ENCODE measurements around the gene SANBR. TPM values are rescaled to one million over a fixed set of nuclear protein-coding genes. Genes with fewer than 3 reads are reported as not detected.

SANBR gene
- total and polyA plus RNA-seq, 2 of the 13 experiments (the other 11 are each of a cell fraction or from before 2014, with no cell fraction given): 9.8 to 20.9 TPM

DNA sequence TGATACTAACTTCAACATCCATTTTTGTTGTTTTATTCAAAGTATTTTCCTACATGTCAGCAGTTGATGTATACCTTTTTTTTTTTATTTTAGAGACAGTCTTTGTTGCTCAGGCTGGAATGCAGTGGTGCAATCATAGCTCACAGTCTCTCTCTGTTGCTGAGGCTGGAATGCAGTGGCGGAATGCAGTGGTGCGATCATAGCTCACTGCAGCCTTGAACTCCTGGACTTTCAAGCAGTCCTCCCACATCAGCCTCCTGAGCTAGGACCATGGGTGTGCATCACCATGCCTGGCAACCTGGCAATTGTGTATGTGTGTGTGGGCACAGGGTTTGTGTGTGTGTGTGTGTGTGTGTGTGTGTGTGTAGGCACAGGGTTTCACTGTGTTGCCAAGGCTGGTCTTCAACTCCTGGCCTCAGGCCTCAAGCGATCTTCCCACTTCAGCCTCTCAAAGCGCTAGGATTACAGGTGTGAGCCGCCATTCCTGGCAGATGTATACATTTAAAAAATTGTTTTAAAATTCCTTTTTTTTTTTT, 24.8 kb downstream of the SANBR start (continued):
- TF ChIP-seq, protein P1, sequence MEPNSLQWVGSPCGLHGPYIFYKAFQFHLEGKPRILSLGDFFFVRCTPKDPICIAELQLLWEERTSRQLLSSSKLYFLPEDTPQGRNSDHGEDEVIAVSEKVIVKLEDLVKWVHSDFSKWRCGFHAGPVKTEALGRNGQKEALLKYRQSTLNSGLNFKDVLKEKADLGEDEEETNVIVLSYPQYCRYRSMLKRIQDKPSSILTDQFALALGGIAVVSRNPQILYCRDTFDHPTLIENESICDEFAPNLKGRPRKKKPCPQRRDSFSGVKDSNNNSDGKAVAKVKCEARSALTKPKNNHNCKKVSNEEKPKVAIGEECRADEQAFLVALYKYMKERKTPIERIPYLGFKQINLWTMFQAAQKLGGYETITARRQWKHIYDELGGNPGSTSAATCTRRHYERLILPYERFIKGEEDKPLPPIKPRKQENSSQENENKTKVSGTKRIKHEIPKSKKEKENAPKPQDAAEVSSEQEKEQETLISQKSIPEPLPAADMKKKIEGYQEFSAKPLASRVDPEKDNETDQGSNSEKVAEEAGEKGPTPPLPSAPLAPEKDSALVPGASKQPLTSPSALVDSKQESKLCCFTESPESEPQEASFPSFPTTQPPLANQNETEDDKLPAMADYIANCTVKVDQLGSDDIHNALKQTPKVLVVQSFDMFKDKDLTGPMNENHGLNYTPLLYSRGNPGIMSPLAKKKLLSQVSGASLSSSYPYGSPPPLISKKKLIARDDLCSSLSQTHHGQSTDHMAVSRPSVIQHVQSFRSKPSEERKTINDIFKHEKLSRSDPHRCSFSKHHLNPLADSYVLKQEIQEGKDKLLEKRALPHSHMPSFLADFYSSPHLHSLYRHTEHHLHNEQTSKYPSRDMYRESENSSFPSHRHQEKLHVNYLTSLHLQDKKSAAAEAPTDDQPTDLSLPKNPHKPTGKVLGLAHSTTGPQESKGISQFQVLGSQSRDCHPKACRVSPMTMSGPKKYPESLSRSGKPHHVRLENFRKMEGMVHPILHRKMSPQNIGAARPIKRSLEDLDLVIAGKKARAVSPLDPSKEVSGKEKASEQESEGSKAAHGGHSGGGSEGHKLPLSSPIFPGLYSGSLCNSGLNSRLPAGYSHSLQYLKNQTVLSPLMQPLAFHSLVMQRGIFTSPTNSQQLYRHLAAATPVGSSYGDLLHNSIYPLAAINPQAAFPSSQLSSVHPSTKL (CRISPR knock-in tag; IDR thresholded peaks at IDR 0.05): peak; percentile 82
- TF ChIP-seq RARA (CRISPR knock-in tag; IDR thresholded peaks at IDR 0.05) (peak; percentile 72), NCOA5 (CRISPR knock-in tag; IDR thresholded peaks at IDR 0.05) (no peak), ZNF598 (CRISPR knock-in tag; IDR thresholded peaks at IDR 0.05; ENCODE audit: borderline replicate concordance) (no peak), TFAP4 (IDR thresholded peaks at IDR 0.05; ENCODE audit: borderline replicate concordance, low read depth) (no peak), FOXJ3 (CRISPR knock-in tag; IDR thresholded peaks at IDR 0.05; ENCODE audit: borderline replicate concordance) (peak; percentile 57; the same call in 1 of the 2 replicates), ZFP91 (CRISPR knock-in tag; IDR thresholded peaks at IDR 0.05; ENCODE audit: borderline replicate concordance) (peak; percentile 71), ZSCAN21 (CRISPR knock-in tag; IDR thresholded peaks at IDR 0.05; ENCODE audit: borderline replicate concordance) (peak; percentile 42; the same call in 1 of the 2 replicates), ZNF317 (CRISPR knock-in tag; IDR thresholded peaks at IDR 0.05) (peak; percentile 55; the same call in 1 of the 2 replicates), ZNF263 (CRISPR knock-in tag; IDR thresholded peaks at IDR 0.05) (peak; percentile 98), HES4 (CRISPR knock-in tag; IDR thresholded peaks at IDR 0.05; ENCODE audit: borderline replicate concordance) (no peak), CEBPB (IDR thresholded peaks at IDR 0.05; ENCODE audit: borderline replicate concordance, low read depth, low read length) (peak; percentile 95), ZSCAN29 (CRISPR knock-in tag; conservative IDR thresholded peaks at IDR 0.05) (no peak), IRX3 (CRISPR knock-in tag; IDR thresholded peaks at IDR 0.05; ENCODE audit: borderline replicate concordance, low read depth) (no peak), LRRFIP1 (CRISPR knock-in tag; conservative IDR thresholded peaks at IDR 0.05) (no peak), CBX1 (IDR thresholded peaks at IDR 0.05; ENCODE audit: low read depth) (peak; percentile 73), HMGA1 (CRISPR knock-in tag; conservative IDR thresholded peaks at IDR 0.05) (no peak), HNF4G (IDR thresholded peaks at IDR 0.05; ENCODE audit: borderline replicate concordance, low read depth, low read length) (peak; percentile 93), HNF4G (CRISPR knock-in tag; IDR thresholded peaks at IDR 0.05; ENCODE audit: borderline replicate concordance, low read depth) (no peak), RNF2 (conservative IDR thresholded peaks at IDR 0.05; ENCODE audit: low read depth) (no peak), TAF15 (IDR thresholded peaks at IDR 0.05; ENCODE audit: low read depth, low read length, poor library complexity, severe bottlenecking) (no peak), ZNF12 (CRISPR knock-in tag; IDR thresholded peaks at IDR 0.05) (peak; percentile 63; the same call in 1 of the 2 replicates)
